NCI-H2029 (cell line): ENCODE data around the gene GNAL.

Experiments
- DNase-seq: peaks from one replicate; lab custom pipeline; 2025; lab: John Stamatoyannopoulos, UW

Gene GNAL

GRCh38 chr18:11810379-11810778 lies 121.3 kb downstream of the GNAL start:
- DNase-seq, result no peak

- DNase-seq, result no peak
These were observed 121.9 kb downstream of the GNAL start for GRCh38 chr18:11811009-11811408.

- DNase-seq, result peak; percentile 13
These were observed 128.2 kb downstream of the GNAL start for GRCh38 chr18:11817229-11817628.

- no peak for DNase-seq
These were observed 129.6 kb downstream of the GNAL start for GRCh38 chr18:11818486-11819203.

DNA sequence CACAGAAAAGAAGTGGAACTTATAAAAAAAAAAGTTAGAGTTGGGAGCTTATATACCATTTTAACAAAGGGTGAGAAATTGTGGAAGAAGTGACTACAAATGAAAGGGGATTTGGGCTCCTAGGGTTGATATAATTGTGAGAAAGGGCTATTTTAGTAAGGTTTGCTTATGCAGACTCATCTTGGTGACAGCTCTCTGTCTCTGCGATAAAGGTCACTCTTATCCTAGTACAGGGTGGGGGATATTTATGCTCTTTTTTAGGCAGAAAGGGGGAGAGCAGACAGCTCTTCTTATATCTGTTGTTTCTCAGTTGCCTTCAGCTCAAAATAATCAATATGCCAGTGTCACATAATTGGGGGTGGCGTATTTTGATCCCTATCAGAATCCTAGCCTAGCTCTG lies 130.9 kb downstream of the GNAL start:
- no peak for DNase-seq

GRCh38 chr18:11820697-11821096 lies 131.6 kb downstream of the GNAL start:
- DNase-seq, result no peak

DNA sequence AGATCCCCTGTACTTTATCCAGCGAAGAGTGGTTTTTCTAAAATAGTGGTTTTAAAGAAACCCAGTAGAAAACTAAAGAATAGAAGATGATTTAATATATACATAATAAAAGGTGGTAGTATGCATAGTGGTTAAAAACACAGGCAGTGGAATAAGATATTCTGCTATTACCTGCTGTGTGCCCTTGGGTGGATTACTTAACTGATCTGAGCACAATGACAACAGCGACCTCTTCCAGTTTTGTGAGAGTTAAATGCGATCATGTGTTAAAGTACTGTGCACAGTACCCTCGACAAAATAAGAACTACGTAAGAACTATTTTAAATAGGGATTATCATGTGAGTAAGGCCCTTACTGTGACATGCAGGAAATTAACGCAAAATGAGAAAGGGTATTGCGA lies 132.1 kb downstream of the GNAL start:
- DNase-seq, result no peak

DNA sequence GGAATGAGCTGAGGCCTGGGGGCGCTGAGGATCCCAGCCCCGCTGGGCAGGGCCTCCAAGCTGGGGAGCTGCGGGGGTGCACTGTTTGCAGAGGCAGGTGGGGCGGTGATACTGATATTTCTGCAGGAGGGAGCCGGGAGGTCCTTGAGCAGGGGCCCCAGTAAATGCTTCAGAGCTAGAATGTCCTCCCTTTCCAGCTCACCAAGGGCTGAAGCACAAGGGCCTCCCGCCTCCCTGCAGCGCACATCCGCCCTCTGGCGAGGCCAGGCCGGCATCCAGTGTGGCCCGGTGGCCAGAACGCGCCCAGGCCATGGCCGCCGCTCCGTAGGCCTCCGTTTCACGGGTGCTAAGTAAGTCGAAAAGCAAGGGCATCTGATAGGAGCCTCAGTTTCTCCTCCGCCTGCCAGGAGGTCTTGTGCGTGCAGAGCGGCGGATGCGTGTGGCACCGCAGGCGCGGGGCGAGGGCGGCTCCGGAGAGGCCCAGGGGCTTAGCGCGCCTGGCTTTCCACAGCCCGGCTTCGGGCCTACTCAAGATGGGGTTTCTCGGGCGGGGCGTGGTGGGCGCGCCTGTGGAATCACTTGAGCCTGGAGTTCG lies 132.7 kb downstream of the GNAL start:
- no peak for DNase-seq

DNA sequence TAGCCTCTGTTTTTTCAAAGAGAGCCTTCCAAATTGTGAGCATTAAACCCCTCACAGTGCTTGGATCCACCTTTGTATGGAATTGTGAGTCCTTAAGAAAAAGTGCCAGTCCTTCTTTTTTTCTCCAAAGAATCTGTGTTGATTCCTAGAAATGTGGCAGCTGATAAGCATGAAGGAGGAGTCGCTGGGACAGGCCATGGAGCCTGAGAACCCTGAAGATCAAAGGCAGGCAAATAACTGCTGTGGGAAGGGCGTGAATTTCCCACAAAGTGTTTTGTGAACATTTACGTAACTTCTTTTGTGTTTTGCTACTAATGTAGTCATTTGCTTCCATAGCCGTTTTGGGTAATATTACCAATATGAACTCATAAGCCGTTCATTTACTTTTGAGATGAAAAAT lies 134.5 kb downstream of the GNAL start:
- DNase-seq, result no peak

DNA sequence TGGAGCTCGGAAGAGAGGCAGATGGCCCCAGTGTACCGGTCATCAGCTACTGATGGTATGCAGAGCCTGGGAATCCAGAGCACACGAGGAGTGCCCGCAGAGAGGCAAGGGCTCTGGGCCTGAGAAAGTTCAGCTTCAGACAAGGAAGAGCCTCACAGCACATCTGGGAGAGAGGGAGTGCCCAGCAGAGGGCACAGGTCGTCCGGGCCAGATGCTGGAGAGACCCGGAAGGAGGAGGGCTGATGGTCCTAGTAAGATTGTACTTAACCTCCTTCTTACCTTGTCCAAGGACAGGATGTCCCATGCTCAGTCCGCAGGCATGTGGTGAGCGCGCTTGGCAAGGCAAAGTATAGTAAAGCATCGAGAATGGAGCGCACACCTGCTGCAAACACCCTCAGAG lies 137.8 kb downstream of the GNAL start:
- DNase-seq, result no peak

GRCh38 chr18:11828786-11829432 lies 139.8 kb downstream of the GNAL start:
- DNase-seq, result no peak

DNA sequence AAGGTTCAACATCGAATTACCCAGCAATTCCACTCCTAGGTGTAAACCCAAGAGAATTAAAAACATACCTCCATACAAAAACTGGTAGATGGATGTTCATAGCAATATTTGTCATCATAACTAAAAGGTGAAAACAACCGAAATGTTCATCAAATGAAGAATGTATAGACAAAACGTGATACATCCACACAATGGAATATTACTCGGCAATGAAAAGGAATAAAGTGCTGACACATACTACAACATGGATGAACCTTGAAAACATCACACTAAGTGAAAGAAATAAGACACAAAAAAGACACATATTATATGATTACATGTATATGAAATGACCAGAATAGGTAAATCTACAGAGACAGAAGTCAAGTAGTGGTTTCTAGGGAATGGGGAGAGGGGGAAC lies 141.5 kb downstream of the GNAL start:
- no peak for DNase-seq

DNA sequence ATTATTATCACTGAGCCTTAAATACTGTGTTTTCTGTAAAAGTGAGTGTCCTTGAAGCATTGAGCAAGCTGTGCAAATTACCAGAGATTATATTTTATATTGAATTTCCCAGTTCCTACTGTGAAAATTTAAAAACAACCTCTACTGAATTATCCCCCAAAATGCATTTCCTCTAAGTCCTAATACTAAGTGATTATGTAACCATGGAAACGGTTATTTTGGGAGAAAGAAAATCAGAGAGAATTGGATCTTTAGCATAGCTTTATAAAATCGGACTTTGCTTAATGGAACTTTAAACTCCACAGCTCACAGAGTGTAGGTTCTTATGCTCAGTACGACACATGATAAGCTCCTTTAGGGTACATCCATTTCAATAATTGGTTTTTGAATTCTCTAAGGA lies 142.9 kb downstream of the GNAL start:
- no peak for DNase-seq

GRCh38 chr18:11834772-11835171 lies 145.7 kb downstream of the GNAL start:
- no peak for DNase-seq

DNA sequence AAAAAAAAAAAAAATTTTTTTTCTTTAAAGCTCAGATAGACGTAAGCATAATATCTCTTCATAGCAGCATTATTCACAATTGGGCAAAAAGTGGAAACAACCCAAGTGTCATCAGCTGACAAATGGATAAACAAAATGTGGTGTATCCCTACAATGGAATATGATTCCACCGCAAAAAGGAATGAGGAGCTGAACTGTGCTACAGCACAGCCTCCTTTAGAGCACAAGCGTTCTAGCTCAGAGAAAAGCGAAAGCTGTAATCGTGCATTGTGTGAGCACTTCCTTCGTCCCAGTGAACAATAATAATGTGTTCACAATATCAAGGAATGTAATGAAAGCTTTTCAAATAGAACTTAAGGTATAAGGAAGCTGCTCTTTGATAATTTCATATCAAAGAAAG lies 150.5 kb downstream of the GNAL start:
- DNase-seq, result no peak

DNA sequence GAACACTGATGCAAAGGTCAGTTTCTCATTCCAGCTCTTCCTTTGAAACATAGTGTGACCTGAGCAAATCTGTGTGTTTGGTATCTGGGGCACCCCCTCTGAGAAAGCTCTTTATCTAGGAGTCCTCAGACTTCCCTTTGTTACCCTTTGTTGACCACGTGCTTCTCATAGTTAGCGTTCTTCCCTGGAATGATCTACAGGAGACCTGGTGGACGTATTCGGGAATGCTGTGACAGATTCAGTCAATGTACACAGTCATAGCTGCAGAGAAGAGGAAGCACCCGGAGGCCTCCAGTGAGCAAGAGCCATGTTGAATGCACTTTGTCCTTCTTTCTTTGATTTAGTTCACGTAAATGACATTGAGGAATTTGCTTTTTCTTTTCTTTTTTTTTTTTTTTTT lies 151.4 kb downstream of the GNAL start:
- no peak for DNase-seq

GRCh38 chr18:11842562-11842961 lies 153.5 kb downstream of the GNAL start:
- DNase-seq, result no peak

DNA sequence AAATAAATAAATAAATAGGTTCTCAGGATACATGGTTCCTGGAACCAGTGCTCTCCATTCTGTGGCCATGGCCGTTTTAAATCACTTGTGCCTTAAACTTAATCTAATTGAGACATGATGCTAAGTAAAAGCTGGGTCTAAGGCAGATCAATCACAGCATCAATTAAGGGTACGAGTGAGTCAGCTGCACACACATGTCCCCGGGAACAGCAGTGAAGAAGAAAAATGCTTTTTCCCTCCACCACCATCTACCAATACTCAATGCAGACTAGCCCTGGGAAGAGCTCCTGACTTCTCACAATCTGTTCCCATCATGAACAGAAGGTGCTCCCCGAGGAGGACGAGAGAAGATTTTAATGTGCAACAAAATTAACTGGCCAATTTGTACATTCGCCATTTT lies 155.4 kb downstream of the GNAL start:
- DNase-seq, result no peak

- no peak for DNase-seq
These were observed 156.6 kb downstream of the GNAL start for GRCh38 chr18:11845654-11846053.

DNA sequence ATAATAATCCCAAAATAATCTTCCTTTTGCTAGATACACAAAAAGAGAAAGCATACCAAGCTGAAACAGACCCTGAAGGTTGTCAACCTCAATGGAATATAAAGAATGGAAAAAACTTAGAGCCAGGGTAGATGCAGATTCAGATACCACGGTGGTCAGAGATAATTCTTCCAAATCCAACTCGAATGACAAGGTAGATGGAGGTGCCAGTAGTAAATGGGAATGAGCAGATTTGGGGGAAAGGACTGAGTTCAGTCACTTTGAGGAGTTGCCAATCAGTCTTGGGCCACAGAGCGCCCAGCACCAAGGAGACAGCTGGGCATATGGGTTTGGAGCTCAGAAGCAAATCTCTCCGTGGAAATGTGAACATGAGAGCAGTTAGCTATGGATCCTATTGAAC lies 158.7 kb downstream of the GNAL start:
- no peak for DNase-seq

DNA sequence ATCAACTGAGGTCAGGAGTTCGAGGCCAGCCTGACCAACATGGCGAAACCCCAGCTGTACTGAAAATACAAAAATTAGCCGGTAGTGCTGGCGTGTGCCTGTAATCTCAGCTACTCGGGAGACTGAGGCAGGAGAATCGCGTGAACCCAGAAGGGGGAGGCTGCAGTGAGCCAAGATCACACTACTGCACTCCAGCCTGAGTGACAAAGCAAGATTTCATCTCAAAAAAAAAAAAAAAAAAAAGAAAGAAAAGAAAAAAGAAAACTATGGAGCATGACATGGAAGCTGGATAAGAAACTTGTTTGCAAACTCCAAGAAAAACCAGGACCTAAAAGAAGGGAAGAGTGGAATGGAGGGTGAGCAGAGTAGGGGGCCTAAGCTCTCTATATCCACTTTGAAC lies 160.2 kb downstream of the GNAL start:
- no peak for DNase-seq

- peak; percentile 30 for DNase-seq
These were observed 161.0 kb downstream of the GNAL start for GRCh38 chr18:11849841-11850634.

- no peak for DNase-seq
These were observed 161.7 kb downstream of the GNAL start for GRCh38 chr18:11850821-11851145.
